GM19025 (cell line): Measurements from ENCODE around the gene WDFY4.

Experiments used
- ATAC-seq: cut with Tn5 transposase; IDR thresholded peaks from one replicate; pipeline ENCODE4 v1.9.1; 2021; ENCODE audit warnings: mild to moderate bottlenecking, low read depth, moderate library complexity; ENCODE audit not compliant: unreplicated experiment

Gene WDFY4

DNA sequence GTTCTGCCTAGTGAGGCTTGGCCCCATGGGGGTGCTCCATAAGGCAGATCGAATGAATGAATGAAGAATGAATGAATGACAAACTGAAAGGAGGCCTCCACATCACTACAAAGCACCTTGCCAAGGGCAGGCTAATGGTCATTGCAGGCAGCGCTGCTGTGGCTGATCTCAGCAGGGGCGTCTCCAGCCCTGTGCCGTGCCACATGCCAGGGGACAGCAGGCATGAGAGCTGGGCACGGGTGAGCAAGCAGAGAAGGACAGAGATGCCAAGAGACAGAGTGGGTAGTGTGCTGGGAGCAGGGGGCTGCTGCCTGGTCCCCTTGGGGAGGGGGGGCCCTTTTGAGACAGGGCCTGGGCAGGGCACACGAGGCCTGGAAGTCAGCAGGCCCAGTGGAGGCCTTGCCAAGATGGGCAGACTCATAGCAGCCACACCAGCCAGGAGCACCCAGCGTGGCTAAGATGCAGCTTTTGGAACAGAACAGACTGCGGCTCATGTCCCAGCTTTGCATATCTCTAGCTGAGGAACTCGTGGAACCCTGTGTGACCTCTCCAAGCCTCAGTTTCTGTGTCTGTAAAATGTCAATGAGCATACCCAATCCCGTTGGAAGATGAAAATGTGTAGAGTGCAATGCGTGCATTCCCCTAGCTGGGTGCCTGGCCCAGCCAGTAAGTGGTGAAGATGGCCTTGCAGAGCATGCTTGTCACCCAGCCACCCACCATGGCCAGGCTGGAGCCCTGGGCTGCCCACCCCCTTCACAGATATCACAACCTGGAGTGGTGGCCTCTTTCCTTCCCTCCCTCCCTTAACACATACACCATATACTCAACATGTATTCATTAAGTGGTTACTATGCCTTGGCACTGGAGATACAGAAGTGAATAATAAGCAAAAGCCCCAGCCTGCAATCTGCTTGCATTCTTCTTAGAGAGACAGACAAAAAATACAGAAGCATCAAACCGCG lies 316.0 kb downstream of the WDFY4 start:
- no peak for ATAC-seq

GRCh38 chr10:49001402-49001801 lies 316.7 kb downstream of the WDFY4 start:
- no peak for ATAC-seq

- ATAC-seq: no peak
Observed at GRCh38 chr10:49001870-49002672, 317.4 kb downstream of the WDFY4 start.

GRCh38 chr10:49005270-49005669 lies 320.6 kb downstream of the WDFY4 start:
- ATAC-seq: no peak

DNA sequence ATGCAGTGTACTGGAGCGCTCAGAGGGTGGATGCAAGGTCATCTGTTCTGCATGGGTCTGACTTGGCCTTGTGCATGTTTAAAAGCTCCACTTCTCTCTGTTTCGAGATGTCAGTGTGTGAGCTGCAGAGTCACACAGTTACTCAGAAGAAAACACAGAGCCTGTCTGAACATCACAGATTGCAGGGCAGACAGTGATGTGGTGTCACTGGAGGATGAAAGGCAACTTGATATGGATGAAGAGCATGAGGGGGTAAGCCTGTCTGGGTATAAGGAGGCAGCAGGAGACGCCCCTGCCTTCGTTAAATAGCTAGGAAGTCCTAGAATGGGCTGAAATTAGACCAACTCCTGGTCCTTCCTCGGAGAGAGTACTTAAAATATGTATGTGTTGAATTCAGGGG lies 322.5 kb downstream of the WDFY4 start:
- no peak for ATAC-seq

- ATAC-seq: no peak
Observed at GRCh38 chr10:49008091-49008490, 323.4 kb downstream of the WDFY4 start.

DNA sequence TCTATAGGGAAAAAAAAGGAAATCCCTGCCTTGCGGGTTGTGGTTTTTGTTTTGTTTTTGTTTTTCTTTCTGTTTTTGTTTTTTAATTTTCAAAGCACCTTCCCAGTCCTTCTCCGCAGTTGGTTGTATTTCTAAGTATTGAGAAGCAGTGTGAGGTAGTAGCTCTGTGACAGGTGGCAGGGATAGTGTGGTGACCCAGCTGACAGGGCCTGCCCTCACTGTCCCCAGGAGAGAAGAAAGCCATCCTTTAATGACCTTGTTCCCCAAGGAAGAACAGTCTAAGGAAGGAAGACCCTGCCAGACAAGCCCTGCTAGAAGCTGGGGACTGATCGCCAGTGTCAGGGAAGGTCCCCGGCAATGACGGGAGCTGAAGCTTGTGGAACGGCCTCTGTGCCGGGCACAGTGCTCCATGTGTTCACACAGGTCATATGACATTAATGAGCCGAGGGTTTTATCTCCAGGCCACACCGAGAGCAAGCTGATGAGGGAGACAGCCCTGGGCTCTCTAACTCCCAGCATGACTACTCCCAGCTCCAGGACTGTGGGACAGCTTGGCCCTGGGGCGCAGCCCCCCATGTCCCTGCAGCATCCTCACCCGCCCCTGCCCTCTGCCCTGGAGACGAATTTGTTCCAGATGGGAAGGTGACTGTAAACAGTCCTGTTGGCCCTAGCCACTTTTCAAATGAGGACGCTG lies 324.0 kb downstream of the WDFY4 start:
- ATAC-seq: no peak

DNA sequence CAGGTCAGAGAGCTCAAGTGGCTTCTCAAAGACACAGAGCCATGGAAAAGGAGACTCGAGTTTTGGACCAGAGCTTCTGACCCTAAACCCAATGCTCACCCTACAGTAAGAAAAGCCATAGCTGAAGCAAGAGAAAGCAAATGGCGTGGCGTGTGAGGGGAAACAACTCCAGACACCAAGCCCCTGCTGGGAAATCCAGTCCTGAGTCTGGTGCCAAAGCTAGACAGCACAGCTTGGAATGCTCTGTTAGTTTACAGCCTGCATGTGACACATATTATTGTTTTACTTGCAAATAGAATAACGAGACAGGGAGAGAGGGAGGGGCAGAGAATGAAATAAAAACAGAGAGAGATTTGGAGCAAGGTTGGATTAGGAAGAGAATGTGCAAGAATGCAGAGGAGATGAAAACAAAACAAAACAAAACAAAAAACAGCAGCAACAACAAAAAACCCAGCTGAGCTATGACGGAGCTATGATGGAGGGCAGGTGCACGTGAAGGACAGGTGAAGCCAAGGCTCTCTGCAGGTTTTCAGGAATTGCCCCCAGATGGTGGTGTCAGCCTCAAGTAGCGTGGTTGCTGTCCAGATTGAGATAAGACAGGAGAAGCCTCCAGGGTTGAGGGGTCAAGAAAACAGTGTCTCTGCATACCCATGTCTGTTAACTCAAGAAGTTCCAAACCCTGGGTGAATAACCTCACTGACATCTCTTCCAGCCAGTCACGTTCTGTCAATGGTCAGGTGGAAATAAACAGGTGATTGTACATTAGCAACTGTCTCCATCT lies 324.7 kb downstream of the WDFY4 start:
- ATAC-seq: no peak

GRCh38 chr10:49010295-49010694 lies 325.6 kb downstream of the WDFY4 start:
- no peak for ATAC-seq

DNA sequence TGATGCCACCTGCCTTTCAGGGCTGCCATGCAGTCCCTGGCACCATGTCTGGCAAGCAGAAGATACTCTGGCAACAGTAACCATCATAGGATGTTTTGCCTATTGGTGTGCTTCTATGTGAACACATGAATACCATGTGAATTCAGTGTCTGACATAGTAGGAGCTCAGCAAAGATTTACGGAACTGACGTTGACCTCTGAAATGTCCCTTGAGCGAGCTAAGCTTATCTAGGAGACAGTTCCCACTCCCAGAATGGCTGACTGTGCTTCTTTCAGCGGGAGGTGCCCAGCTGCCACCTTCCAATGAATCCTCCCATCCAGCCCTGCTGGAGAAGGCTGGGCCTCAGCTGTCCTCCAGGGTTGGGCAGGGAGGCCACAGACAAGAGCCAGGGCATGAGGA lies 326.2 kb downstream of the WDFY4 start:
- ATAC-seq: no peak

DNA sequence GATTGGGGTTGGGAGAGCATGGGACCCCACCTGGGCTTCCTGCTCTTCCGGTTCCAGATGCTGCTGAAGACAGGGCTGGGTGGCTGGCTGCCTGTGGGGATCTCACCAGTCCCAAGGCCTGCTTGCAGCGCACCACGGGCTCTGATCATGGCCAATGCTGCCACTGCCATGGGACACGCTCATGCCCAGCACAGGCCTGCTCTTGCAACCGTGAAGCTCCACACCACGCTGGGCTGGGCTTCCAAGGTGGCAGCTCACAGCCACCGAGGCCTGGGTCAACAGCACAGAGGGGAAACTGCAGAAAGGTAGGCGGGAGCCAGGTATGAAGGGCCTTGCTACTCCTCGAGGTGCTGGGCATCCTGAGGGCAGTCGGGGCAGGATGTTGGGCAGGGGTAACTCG lies 327.1 kb downstream of the WDFY4 start:
- ATAC-seq: no peak

GRCh38 chr10:49012603-49013002 lies 327.9 kb downstream of the WDFY4 start:
- no peak for ATAC-seq

GRCh38 chr10:49015700-49016099 lies 331.0 kb downstream of the WDFY4 start:
- ATAC-seq: no peak

DNA sequence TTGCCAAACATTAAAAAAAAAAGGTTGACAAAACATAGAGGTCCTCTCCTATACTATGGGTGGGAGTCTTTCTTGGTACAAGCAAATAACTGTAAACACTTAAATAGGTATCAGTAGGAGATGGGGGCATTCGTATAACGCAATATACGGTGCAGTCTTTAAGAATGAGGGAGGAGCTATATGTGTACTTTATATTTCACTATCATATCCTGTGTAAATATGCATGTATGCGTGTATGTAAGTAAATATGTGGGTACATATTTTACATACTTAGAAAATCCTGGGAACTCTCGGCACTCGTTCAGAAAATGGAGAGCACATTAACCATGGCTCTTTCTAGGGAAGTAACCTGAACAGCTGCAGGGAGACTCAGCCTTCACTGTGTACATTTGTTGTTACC lies 337.0 kb downstream of the WDFY4 start:
- ATAC-seq: no peak

- ATAC-seq: no peak
Observed at GRCh38 chr10:49023071-49023470, 338.4 kb downstream of the WDFY4 start.

- no peak for ATAC-seq
Observed at GRCh38 chr10:49023752-49024151, 339.1 kb downstream of the WDFY4 start.

DNA sequence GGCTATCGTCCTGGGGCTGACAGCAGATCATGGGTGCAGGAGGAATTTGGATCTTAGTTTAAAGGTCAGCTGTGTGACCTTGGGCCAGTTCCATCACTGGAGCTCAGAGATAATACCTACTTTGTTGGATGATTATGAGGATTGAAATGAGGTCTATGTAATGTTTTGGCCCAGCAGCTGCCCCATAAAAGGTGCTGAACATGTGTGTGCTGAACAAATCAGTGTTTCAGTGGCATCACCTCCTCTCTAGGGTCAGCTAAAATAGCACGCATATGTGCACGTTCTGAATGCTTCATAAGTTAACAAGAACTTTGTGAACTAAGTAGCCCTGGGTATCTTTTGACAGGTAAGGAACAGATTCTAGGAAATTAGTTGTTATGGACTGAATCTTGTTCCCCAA lies 339.8 kb downstream of the WDFY4 start:
- ATAC-seq: no peak

- ATAC-seq: no peak
Observed at GRCh38 chr10:49025347-49025983, 340.8 kb downstream of the WDFY4 start.

DNA sequence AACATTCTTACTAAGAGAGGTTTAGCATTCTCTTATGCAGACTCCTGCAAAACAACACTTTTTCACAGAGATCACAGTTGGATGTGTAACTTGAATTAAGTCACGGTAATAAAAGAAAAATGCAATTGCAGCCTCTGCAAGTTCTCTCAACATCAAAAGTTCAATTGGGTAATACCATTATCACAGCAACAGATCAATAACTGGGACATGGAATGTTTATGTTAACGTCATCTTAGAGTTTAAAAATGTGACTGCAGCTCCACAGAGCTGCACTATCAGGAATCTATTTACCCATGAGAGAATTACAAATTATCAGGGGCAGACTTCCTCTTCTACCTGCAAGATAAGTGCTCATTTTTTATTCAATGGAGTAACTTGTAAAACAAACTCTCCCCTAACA lies 344.0 kb downstream of the WDFY4 start:
- ATAC-seq: no peak

DNA sequence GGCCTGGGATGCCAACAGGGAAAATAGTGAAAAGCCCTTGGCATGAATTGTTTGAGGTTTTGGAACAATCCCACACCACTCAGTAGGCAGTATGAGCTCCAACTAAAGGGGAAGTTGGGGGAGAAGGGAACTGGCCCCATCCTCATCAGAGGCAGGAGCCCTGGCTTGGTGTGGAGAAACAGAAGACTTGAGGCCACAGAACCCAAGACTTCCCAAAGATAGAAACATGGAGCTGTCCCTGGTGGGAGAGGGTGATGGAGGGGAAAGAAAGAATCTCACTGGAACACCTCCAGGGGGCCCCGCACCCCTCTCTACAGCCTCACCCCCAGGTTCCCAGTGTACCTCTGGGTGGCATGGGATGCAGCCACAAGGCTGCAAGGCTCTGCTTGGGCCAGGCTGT lies 345.0 kb downstream of the WDFY4 start:
- no peak for ATAC-seq
